Right lobe of liver (tissue), 6 donors: Measurements from ENCODE around the gene CLPSL2. TPM values are rescaled to one million over a fixed set of nuclear protein-coding genes. Genes with fewer than 3 reads are reported as not detected.

Experiments used
- ATAC-seq, 4 donors: fragments of 200-7000 bp; cut with Tn5 transposase; one replicate each; pipeline ENCODE4 v1.9.1; 2020; ENCODE audit warnings: mild to moderate bottlenecking in 4 of 4, moderate library complexity in 4 of 4
- DNase-seq, 3 donors: peaks; one replicate each; pipeline ENCODE4 v3.0.0-alpha.2; 2020
- H3K27ac ChIP-seq, 3 donors: fragments of 200-600 bp; one replicate each; pipeline ENCODE4 v1.8.0; 2022
- H3K27me3 ChIP-seq, 2 donors: fragments of 200-600 bp; one replicate each; pipeline ENCODE4 v1.8.0; 2022
- H3K36me3 ChIP-seq, 4 donors: fragments of 200-600 bp; sonication (generic) in 1 of 4; one replicate each; pipeline versions ENCODE4 v1.5.1 to v1.8.0; 2017 to 2022; ENCODE audit warnings: control low read depth in 1 of 4
- H3K4me1 ChIP-seq, 4 donors: fragments of 200-600 bp; sonication (generic) in 1 of 4; one replicate each; pipeline versions ENCODE4 v1.5.1 to v1.8.0; 2017 to 2022; ENCODE audit warnings: control low read depth in 1 of 4
- H3K4me3 ChIP-seq, 3 donors: fragments of 200-600 bp; one replicate each; pipeline ENCODE4 v1.8.0; 2022
- H3K9me3 ChIP-seq, 4 donors: fragments of 200-600 bp; sonication (generic) in 1 of 4; one replicate each; pipeline versions ENCODE4 v1.5.1 to v1.8.0; 2017 to 2022; ENCODE audit warnings: control low read depth in 1 of 4
- POLR2A ChIP-seq: fragments of 450-650 bp; IDR thresholded peaks from one replicate; pipeline ENCODE4 v1.6.1; 2017; ENCODE audit warnings: antibody characterized with exemption, mild to moderate bottlenecking
- WGBS: methylation state at CpG from one replicate; pipeline ENCODE4 v1.1.6; 2018; ENCODE audit warnings: low coverage, low lambda C conversion rate; ENCODE audit not compliant: insufficient coverage; ENCODE audit errors: missing lambda C conversion rate; 5-methylcytosine and 5-hydroxymethylcytosine counted together
- intact Hi-C, 2 donors: fragments of 100-400 bp; cut with DNase I; formaldehyde crosslinking; loops; one replicate each; pipeline versions ENCODE4 v1.11.2 to v1.14.1; 2022
- total RNA-seq, 6 experiments: library from RNA; depleted of rRNA in 2 of 6; stranded (reverse); fragments of >200 nt in 2 of 6; fragmentation: NEBNext Ultra II Directional in 3 of 6; extraction: Animal tissue kit (Norgen Biotek cat#: 25700) in 3 of 6; gene quantifications; one replicate each; pipeline versions ENCODE4 v1.1.0 to v1.2.4, GENCODE V29; 2016 to 2023
- TF ChIP-seq, protein P1 (sequence below), 4 donors: fragments of 200-600 bp in 3 of 4; fragments of 450-650 bp in 1 of 4; IDR thresholded peaks; one replicate each; pipeline versions ENCODE4 v1.5.1 to v1.8.0; 2016 to 2022; ENCODE audit warnings: antibody characterized with exemption in 4 of 4, mild to moderate bottlenecking in 2 of 4
- donor health status: DM: no; HTN: yes; CAD: no.
- donor health status: DM: no; HTN: no; CAD: no.
- donor health status: DM: no; HTN: no; CAD: no.
- donor health status: DM: no; HTN: yes; CAD: no.
- donor health status: DM: no; HTN: yes; CAD: no.

The CLPSL2 gene
- total RNA-seq, 6 experiments from 2014 or later: not detected

GRCh38 chr6:35742842-35743241 lies 33.6 kb upstream of the CLPSL2 start:
- no peak for DNase-seq
- WGBS: 50% methylated on average over 8 of the region's 8 CpGs
- ATAC-seq: no peak
- peaks cover 0 to 16% (median 7%) of the 10 kb centered on the region in 4 donors for H3K4me1 ChIP-seq
- intact Hi-C loops: no loop called here
- H3K4me3 ChIP-seq: no peak overlapping the region
- no peaks in the 10 kb centered on the region for H3K9me3 ChIP-seq
- H3K36me3 ChIP-seq: no peaks in the 10 kb centered on the region
- no peaks in the 10 kb centered on the region for H3K27me3 ChIP-seq
- no peak overlapping the region for H3K27ac ChIP-seq
- TF ChIP-seq POLR2A: no peak
- TF ChIP-seq, protein P1, sequence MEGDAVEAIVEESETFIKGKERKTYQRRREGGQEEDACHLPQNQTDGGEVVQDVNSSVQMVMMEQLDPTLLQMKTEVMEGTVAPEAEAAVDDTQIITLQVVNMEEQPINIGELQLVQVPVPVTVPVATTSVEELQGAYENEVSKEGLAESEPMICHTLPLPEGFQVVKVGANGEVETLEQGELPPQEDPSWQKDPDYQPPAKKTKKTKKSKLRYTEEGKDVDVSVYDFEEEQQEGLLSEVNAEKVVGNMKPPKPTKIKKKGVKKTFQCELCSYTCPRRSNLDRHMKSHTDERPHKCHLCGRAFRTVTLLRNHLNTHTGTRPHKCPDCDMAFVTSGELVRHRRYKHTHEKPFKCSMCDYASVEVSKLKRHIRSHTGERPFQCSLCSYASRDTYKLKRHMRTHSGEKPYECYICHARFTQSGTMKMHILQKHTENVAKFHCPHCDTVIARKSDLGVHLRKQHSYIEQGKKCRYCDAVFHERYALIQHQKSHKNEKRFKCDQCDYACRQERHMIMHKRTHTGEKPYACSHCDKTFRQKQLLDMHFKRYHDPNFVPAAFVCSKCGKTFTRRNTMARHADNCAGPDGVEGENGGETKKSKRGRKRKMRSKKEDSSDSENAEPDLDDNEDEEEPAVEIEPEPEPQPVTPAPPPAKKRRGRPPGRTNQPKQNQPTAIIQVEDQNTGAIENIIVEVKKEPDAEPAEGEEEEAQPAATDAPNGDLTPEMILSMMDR (IDR thresholded peaks at IDR 0.05): no peak

- no peak overlapping the region for H3K27ac ChIP-seq
- no peaks in the 10 kb centered on the region for H3K27me3 ChIP-seq
- intact Hi-C loops: no loop called here
Measured at GRCh38 chr6:35745509-35745908, 30.9 kb upstream of the CLPSL2 start.

DNA sequence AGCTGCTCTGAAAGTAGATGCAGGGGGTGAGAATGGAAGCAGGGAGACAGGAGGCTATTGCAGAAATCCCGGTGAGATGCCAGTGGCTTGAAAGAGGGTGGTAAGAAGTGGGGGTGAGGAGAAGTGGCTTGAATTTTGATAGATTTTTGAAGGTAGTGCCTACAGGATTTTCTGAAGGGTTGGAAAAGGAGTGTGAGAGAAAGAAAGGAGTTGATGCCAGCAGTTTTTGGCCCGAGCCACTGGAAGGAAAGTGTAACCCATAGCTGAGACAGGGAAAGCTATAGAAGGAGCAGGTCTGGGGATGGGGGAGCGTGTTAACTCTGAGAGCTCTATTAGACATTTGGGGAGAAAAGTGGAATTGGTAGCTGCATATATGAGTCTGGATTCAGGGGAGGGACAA lies 29.9 kb upstream of the CLPSL2 start:
- Histone ChIP-seq H3K4me1 (no peaks in the 10 kb centered on the region), H3K4me3 (no peak overlapping the region), H3K36me3 (no peaks in the 10 kb centered on the region), H3K27ac (no peak overlapping the region), H3K9me3 (no peaks in the 10 kb centered on the region), H3K27me3 (no peaks in the 10 kb centered on the region)
- WGBS: 100% methylated on average over 3 of the region's 3 CpGs
- intact Hi-C loops: no loop called here
- DNase-seq (no peak), ATAC-seq (no peak)
- no peak for TF ChIP-seq POLR2A
- TF ChIP-seq, protein P1 (IDR thresholded peaks at IDR 0.05): no peak

More at GRCh38 chr6:35745509-35745908, 30.9 kb upstream of the CLPSL2 start:
- 71% methylated on average over 7 of the region's 7 CpGs for WGBS
- peaks cover 0 to 1% (median under 1%) of the 10 kb centered on the region in 4 donors for H3K4me1 ChIP-seq
- no peaks in the 10 kb centered on the region for H3K9me3 ChIP-seq
- H3K4me3 ChIP-seq: no peak overlapping the region
- TF ChIP-seq, protein P1 (IDR thresholded peaks at IDR 0.05): no peak
- TF ChIP-seq POLR2A: no peak
- no peak for ATAC-seq
- DNase-seq: no peak
- no peaks in the 10 kb centered on the region for H3K36me3 ChIP-seq

DNA sequence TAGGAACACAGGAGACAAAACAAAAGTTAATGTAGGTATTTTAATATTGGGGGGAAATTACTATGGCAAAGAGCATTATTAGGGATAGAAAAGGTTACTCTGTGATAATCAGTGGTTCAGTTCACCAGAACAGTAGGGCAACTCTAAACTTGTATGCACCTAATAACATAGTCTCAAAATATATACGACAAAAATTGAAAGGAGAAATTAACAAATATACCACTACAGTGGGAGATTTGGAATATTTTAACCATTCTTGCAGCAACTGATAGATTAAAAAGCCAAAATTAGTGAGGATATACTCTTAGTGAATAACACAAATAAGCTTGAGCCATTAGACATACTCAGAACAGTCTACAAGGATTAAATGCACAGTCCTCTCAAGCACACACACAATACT lies 28.5 kb upstream of the CLPSL2 start:
- ATAC-seq (no peak), DNase-seq (no peak)
- TF ChIP-seq POLR2A: no peak
- TF ChIP-seq, protein P1 (IDR thresholded peaks at IDR 0.05): no peak
- H3K9me3 ChIP-seq: no peaks in the 10 kb centered on the region
- H3K36me3 ChIP-seq: no peaks in the 10 kb centered on the region
- H3K4me1 ChIP-seq: no peaks in the 10 kb centered on the region
- no peak overlapping the region for H3K27ac ChIP-seq
- H3K4me3 ChIP-seq: no peak overlapping the region
- intact Hi-C loops: no loop called here
- H3K27me3 ChIP-seq: no peaks in the 10 kb centered on the region
- WGBS: 100% methylated on average over 1 of the region's 1 CpG

DNA sequence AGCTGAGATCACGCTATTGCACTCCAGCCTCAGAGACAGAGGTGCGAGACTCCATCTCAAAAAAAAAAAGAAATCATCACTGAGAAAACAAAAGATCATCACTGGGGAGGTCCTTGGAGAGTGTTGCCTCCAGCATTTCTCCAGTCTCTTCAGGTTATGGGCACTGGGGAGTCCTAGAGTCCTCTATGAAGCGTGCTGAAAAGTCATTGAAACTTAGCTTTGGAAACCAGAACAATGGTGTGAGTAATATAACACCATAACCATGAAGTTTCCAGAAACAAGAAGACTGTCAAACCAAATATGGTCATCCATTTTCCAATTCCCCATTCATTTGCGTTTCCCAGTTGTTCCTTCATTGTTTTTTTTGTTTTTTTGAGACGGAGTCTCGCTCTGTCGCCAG lies 25.8 kb upstream of the CLPSL2 start:
- DNase-seq: no peak
- TF ChIP-seq POLR2A: no peak
- TF ChIP-seq, protein P1 (IDR thresholded peaks at IDR 0.05): no peak
- H3K27me3 ChIP-seq: no peaks in the 10 kb centered on the region
- no peak overlapping the region for H3K27ac ChIP-seq
- intact Hi-C loops: no loop called here
- ATAC-seq: no peak
- no peaks in the 10 kb centered on the region for H3K4me1 ChIP-seq
- 89% methylated on average over 5 of the region's 7 CpGs for WGBS
- H3K4me3 ChIP-seq: no peak overlapping the region
- H3K36me3 ChIP-seq: no peaks in the 10 kb centered on the region
- H3K9me3 ChIP-seq: no peaks in the 10 kb centered on the region
